Activated effector memory CD4-positive, alpha-beta T cell treated with Interleukin-2 at 50 U/mL for 16 hours (primary cell): ENCODE results near the gene GPC6.

ENCODE experiments used
- DNase-seq: peaks from one replicate; pipeline ENCODE4 v3.0.0-alpha.2; 2020

Gene GPC6

DNA sequence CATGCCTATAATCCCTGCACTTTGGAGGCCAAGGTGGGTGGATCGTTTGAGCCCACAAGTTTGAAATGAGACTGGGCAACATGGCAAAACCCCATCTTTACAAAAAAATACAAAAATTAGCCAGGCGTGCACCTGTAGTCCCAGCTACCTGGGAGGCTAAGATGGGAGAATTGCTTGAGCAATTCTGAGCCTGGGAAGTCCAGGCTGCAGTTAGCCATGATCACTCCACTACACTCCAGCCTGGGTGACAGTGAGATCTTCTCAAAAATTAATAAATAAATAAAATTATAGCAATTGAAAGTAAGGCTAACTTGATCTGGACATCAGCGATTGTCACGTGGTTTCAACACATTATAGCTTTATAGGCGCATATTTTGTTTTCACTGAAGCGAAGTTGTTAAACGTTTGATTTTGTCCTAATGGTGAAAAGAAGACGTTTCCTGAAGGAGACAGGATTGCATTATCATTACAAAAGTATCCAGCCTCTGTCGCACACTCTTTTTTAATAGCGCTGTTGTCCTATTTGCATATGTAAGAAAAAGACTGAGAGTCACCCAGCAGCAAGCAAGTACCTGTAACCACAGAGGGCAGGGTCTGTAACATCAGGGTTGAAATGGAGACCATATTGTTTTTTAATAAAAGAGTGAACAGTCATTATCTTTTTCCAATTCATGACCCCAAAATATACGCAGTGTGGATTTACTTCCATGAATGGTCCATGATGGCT lies 917.2 kb downstream of the GPC6 start:
- no peak for DNase-seq

DNA sequence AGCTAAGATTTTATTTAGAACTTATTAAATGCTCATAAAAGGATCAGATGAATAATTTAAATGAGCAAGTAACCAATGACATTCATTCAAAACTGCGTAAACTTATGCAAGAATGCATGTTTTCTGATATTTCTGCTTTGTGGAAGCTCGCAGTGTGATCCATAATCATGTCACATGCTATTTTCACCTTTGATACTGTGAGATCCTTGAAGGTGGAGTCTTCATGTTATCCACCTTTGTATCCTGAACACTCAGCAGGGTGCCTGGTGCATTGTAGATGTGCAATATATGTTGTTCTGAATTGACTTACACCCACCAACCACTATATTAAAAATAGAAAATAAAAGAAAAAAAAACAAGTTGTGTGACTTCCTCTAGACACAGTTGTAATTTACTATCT lies 919.4 kb downstream of the GPC6 start:
- no peak for DNase-seq

- no peak for DNase-seq
Measured at GRCh38 chr13:94153586-94153985, 927.0 kb downstream of the GPC6 start.

DNA sequence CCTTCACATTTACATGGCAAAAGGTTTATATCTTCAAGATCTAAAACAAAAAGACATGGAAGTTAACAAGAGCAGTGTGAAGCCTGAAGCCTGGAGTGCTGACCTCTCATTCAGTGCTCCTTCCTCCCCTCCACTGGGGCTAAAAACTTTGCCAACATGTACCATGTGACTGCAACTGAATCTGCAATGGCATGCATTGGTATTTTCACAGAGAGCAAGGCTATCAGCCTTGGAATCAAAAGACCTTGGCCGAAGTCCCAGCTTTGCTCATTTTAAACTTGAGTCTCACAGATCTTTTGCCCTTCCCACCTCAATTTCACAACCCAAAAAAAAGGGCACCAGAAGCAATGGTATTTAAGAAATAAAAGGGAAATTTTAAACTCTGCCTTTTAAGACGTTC lies 927.8 kb downstream of the GPC6 start:
- no peak for DNase-seq

DNA sequence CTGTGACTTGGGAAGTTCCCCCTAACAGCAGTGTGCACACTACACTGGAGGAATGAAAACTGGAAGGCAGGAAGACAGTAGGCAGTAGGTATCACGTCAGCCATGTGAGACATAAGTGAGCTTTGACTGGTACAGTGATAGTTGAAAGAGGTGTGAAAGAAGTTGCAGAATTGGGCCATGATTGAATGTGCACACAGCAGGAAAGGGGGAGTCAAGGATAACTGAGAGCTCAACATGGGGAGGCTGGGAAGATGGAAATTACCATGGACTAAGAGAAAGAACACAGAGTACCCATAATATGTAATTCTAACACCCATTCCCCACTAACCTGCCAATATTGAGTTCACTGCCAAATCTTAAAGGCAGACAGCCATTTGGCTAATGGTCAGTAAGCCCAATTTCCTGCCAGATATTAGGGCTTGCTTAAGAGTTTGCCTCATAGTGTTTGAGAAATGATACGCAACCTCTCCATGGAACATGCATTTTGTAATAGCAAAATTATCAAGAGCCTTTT lies 931.2 kb downstream of the GPC6 start:
- no peak for DNase-seq

DNA sequence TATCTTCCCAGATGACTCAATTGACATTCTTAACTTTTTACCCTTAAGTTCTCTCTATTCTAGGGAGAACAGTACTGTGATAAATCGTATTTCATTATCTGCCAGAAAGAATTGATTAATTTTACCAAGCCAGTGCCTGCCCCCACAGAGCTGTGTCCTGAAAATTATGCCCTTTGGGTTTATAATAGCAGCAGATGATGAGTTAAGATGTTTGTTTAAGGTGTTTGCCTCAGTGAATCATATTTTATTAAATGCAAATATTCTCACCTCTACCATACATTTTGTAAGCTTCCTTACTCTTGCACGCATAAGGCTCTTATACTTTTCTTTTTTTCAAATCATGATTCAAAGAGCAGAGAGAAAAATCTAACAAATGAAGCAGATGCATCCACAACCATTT lies 934.3 kb downstream of the GPC6 start:
- DNase-seq: no peak

- DNase-seq: no peak
Measured at GRCh38 chr13:94162289-94162688, 935.7 kb downstream of the GPC6 start.

DNA sequence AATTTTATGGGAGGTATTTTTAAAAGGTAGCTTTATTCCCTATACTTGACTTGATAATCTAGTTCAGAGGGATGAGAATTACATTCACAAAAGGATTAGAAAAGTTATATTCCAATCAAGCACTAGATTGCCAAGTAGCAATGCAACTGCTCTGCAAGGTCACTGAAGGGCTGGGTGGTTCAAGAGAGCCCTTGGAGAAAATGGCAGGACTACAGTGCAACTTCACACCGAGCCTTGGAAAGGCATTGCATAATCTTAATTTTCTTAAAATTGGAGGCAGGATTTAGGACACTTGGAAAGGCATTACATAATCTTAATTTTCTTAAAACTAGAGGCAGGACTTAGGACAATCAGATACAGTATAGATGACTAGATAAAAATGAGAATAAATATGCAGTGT lies 936.9 kb downstream of the GPC6 start:
- DNase-seq: no peak

DNA sequence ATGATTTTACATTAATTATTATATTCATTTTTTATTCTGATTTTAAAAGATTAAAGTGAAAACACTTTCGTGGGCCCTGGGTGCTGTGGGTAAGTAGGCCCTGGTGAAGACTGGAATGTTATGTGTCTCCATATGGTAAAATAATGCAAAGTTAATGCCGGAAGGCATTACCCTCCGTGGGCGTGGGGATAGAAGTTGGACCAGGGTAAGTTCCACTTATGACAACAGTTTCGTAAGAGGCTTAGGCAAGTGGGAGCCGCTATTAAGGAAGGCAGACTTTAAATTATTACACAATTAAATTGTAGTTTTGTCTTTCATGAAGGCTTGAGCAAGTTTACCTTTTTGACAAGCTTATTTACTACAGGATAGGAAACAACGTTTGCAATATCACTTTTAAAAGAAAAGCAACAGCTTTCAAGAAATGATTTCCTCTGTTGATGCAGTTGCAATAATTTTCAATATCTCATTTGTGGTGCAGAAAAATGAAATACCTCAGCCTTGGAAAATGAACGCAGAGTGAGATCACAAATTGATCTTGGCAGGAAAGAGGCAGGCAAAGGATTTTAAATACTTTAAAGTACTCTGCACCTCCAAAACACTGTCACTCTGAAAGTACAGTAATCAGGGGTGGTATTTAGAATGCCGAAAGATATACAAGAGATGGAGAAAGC lies 942.3 kb downstream of the GPC6 start:
- DNase-seq: no peak

DNA sequence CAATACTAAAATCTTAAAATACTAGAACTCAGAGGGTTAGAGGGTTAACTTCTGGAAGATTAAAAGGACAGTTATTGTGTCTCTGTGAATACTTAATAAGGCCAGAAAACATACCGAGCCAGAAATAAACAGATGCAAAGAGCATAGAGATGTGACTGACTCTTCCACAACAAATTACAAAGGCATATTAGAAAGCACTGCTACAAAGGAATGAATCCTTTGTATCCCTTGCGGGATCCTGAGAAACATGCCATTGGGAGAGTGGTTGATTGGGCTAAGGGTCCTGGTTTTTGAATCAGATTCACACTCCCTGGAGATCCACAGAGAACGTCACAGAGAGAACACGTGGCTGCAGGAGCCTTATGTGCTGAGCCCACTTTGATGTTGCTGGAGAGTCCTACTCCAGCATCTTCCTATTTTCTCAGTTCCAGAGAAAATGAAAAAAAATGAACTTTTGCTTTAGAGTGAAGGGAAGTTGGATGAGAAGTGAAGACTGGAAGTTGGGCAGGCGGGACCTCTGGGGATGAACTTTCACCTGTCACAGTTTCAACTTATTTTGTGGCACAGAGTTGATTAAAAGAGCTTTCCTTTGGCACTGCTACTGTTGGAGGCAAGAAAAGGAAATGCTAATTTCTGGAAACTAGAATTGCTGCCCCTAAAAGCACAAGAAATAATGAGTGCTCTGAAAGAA lies 943.0 kb downstream of the GPC6 start:
- DNase-seq: no peak

DNA sequence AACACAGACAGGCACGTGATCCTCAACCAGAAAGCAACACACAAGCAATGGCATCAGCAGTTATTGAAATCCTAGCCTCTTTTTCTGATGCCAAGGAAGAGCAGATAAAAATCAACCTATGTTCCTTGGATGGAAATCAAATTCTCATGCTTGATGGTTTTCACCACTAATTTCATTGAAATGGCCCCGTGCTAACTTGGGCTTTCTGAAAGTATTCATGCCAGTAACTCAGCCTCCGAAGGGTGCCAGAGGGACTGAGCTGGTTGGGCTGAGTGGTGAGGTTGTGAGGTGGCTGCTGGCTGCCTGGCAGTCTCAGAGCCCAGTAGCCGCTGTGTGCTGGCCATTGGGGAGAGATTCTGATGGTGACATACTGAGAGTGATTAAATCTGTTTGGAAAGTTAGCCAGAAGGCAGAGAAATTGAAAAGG lies 943.6 kb downstream of the GPC6 start:
- DNase-seq: no peak

DNA sequence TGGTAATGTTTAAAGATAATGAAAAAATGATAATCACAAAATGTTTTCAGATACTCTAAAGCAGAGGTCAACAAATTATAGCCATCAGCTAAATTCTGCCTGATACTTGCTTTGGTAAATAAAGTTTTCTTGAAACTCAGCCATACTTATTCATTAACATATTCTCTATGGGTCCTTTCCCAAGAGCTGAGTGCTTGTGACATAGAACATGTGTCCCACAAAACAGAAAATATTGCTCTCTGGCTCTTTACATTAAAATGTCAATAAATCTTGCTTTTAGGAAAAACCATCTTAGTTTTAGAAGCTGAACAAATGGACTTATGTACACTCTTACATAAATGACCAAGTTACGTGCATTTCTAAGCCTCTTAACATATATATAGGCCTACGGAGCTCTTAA lies 945.8 kb downstream of the GPC6 start:
- no peak for DNase-seq

- no peak for DNase-seq
Measured at GRCh38 chr13:94173312-94173854, 946.8 kb downstream of the GPC6 start.

- no peak for DNase-seq
Measured at GRCh38 chr13:94174009-94174408, 947.4 kb downstream of the GPC6 start.

DNA sequence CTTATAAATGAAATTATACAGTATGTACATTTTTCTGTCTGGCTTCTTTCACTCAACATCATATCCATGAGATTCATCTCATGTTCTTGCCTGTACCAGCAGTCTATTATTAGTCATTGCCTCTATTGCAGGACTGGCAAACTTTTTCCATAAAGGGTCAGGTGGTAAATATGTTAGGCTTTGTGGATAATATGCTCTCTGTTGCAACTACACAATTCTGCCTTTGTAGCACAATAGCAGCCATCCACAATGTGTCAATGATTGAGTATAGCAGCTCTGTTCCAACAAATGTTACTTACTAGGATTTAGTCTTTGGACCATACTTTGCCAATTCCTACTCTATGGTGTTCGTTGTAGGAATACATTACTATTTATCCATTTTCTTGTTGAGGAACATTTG lies 948.5 kb downstream of the GPC6 start:
- DNase-seq: no peak

- DNase-seq: no peak
Measured at GRCh38 chr13:94176561-94176960, 950.0 kb downstream of the GPC6 start.

DNA sequence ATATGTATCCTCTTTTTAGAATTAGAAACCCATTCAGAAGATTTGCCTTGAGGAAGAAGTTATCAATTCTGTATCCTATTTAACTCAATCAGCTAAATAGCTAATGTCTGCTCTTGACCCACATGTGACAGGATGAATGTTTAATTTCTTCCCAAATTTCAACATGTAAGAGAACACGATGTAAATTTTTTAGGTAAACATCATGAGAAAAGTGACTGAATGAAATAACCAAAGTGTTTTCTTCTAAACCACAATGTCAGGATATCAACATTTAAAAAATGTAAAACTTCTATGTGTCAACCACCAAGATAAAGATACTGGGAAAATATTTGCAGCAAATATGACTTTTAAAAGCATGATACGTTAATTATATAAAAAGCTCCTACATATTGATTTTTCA lies 950.4 kb downstream of the GPC6 start:
- no peak for DNase-seq

- no peak for DNase-seq
Measured at GRCh38 chr13:94178625-94179244, 952.1 kb downstream of the GPC6 start.

GRCh38 chr13:94181461-94182107 lies 955.0 kb downstream of the GPC6 start:
- DNase-seq: no peak

DNA sequence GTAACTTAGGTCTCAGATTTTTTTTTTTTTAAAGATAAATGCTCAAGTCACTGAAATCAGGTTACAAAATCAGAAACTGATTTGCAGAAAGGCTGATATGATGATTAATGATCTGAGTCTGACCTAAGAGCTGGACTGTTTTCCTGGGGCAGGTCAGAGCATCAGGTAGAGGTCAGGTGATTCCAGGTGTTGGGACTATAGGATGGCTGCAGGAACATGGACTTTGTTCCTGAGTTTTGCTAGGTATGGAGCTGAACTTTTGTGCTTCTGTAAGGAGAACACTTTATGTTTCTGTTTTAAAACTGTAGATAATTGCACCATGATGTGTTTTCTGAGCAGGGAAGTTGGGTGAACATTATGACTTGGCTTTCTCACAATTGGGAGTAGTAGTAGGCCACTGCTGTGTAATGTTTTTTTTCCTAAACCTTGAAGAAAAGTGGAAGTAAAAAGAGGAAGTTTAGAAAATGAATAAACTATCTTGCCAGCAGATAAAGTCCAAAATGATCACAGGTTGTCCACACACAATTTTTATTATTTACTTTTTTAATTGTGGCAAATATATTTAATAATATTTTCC lies 955.7 kb downstream of the GPC6 start:
- DNase-seq: no peak

DNA sequence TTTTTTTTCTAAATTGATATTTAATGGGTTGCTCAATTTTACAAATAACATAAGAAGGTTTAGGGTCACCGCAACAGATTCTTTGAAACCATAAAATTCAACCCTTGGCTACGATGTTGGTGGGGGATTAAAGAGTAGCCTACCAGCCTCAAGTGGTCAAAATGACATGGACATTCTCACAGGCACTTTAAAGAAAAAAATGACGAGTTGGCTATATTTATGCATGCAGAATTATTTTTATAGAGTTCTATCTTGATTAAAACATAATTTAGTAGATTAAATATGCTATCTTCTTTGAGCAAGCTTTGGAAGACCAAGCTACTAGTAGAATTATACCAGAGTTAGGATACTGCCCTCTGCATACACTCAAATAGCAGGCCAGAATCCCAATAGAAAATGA lies 959.9 kb downstream of the GPC6 start:
- DNase-seq: no peak

GRCh38 chr13:94188201-94188854 lies 961.7 kb downstream of the GPC6 start:
- DNase-seq: no peak
